NCI-H1694 treated with DMSO at 0.1 percent for 48 hours (cell line): ENCODE data around the gene PDK4.

ENCODE experiments used
- DNase-seq: peaks from one replicate; lab custom pipeline; 2025; lab: John Stamatoyannopoulos, UW

Gene PDK4

DNA sequence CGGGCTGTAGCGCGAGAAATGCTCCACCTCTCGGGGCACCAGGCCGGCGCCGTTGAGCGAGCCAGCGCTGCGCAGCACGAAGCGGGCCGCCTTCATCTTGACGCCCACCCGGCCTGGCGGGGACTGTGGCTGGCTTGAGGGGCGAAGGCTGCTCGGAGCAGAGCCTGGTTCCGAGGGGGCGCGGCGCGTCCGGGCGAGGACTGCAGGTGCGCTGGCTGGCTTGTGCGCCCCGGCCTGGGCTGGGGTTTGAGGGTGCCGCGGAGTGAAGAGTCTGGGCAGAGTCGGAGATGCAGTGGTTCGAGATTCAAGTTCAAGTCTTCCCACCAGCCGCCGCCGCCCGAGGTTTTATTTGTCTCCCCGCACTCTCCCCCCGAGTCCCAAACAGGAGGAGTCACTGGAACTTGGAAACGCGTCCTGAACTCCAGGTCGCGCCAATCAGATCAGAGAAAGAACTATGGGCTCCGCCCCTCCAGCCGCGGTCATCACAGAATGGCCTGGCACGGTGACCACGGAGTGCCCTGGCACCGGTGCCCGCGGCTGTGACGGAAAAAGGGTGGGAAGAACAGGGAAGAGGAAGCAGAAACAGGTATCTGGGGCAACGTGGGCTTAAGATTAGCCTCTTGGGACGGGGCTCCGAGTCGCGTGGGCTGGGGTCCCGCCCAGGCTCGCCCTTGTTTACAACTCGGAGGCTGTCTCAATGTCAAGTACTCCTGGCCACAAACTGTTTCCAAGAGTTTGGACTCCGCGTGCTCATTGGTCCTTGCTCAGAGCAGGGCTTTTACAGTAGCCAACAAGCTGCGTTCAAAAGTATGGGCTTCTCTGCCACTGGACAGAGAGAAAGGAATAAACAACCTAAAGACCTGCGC is at the start of gene PDK4:
PDK4 (minus strand) TSS at position 319 of the 866 bp plus-strand sequence; CDS start at position 96, 223 bp downstream.
- DNase-seq = no peak

DNA sequence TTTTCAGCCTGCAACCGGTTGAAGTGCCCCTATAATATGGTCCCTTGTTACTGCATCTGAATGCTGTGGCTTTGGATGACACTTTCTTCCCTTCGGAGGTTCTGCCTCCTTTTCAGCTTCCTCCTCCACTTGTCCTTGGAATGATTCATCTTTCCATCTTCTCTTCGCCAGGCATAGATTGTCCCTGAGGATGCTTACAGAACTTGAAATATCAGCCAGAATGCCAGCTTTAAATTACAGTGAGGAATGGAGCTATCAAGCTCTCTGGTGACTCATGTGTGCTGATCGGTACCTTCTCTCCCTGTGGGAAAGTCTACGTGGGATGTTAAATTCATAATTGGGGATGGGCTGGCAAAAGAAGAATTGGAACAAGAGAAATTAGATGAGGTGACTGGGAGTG is 45.9 kb upstream of the PDK4 start:
- no peak for DNase-seq

DNA sequence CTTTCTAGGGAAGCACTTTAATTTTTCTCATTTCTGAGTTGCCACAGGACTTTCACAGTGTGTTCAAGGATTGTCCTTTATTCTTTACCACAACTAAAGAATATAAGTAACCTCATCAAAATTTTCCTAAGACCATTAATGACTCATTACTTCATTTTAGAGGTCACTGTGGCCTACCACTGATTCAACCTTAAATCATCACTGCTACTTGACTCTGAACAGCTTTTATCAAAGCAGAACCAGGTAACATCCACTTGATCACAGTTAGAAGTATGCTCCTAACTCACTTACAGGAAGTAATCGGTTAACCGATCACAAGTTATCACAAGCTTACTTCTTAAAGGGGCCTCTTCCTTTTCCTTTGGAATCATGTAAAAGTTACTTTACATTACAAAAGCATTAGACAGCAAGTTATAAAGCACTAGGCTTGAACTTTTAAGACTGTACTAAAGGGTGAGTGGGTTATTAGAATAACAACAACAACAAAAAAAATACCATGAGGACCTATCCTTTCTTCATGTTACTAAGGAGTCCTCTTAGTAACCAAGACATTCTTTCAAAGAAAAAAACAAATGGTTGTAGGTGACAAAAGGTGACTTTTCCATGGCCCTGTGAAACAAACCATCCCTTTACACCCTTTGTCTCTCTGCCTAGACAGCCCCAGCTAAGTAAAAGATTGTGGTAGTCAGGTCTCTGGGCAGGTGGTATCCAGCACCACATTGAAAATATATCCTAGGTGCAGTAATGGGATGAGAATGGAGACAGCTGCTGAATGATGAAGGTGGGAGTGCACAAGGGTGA is 40.0 kb upstream of the PDK4 start:
- DNase-seq = no peak

DNA sequence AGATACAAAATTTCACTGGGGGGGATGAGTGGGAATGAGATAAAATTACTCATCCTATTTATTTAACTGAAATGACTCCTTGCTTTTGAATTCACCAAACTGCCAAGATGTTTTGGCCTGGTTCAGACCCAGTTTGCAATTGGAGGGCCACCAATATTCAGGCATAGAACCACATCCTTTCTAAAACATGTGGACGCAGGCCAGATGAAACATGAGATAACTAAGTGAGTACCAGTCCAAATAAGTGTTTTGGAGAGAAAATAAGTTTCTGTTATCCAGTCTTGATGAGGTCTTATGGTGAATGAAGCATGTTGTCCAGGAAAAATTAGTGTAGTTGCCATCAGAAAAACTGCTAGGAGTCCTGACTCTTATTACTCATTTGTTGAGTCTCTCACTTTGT is 36.3 kb upstream of the PDK4 start:
- no peak for DNase-seq

DNA sequence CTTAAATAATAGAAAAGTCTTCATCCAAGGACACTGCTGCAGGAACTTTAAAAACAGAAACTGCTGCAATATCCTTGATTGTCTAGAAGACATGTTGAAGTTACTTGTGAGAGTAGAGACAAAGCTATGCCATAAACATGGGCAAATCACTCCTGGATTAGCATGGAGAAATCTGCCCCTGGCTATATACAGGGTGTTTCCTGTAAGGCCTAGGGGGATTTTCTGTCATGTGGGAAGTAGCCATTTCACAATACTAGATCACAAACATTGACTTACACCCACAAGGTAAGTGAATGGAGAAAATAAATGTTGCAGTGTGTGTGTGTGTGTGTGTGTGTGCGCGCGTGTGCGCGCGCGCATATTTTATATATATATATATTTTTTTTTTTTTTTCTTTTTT is 35.2 kb upstream of the PDK4 start:
- no peak for DNase-seq

DNA sequence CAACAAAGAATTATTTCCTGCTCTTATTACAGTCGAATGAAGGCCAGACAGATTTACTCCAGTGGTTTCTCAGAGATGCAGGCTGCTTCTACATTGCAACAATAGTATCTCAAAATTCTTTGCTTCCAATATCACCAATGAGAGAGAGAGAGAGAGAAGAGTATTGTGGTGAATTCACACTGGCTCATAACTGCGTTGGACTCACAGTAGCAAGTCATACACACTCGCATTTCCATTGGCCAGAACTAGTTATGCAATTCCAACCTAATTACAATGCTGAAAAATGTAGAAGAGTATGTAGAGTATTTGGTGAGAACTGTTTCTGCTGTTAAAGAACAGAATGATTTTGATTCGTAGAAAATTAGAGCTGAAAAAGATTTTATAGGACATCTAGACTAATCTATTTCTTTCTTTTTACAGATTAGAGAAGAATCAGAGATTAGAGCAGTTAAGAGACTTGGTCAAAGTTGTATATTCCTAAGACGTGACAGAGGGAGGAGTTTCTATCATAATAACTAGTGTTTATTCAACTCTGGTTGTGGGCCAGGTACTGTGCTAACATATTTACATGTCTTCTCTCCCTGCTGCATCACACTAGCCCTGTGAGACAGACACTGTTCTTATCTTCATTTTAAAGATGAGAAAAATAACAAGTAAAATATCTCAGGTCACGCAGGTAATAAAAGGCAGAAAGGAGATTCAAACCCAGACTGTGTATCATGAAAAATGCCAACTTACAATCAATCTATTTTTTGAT is 34.6 kb upstream of the PDK4 start:
- no peak for DNase-seq

DNA sequence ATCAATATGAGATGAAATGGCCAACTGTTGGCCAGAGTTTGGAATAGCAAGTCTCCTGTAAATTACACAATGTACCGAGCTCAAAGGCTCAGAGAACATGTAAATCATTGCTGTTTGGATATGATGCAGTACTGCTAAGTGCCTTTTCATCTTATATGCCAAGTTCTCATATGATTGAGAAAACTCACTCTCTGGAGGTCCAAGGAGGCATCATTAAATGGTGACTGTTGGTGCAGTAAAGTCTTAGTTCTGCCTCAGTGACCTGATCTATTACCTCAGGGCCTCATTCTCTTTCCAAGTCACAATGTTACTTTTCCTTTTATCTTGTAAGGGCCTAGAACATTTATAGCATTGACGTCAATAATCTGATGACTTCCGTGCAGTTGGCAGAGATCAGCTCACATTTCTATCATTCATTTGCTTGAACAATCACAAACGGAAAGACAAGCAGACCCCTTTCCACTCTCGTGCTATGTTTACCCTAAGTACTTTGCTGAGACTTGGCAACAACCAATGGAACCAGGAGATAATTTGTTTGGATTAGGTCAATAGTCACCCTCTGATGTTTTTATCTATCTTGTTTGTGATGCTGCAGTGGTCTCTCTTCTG is 32.6 kb upstream of the PDK4 start:
- DNase-seq = no peak

DNA sequence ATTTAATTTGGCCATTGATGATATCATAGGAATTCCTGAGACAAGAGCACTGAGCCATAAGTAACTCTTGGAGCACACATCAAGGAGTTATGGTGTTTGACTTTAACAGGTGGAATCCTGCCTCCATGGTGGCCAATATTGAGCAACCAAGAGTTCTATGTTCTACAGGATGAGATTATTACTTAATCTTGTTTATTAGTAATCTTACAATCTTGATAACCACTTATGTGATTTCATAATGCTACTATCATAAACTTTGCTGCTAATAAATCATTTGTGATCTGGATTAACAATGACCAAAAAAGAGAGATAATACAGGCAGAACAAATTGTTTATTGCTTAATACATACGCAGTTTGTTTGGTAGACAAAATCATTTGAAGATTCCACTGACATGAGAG is 27.5 kb upstream of the PDK4 start:
- DNase-seq = no peak

DNA sequence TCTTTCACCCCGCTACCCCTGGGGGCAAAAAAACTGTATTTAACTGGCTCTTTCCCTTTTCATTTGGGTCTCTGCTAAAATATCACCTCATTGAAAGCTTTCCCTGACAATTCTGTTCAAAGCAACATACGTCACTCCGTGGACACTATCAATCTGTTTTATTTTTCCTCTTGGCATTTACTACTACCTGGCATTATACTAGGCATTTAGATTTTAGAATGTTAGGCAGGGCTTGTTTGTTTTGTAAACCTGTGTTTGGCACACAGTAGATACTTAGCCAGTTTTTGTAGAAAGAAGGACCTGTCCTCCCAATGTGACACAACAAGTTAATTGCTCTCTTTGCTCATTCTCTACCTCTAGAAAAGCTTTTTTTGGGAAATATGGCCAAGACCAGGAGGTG is 26.5 kb upstream of the PDK4 start:
- DNase-seq = no peak

DNA sequence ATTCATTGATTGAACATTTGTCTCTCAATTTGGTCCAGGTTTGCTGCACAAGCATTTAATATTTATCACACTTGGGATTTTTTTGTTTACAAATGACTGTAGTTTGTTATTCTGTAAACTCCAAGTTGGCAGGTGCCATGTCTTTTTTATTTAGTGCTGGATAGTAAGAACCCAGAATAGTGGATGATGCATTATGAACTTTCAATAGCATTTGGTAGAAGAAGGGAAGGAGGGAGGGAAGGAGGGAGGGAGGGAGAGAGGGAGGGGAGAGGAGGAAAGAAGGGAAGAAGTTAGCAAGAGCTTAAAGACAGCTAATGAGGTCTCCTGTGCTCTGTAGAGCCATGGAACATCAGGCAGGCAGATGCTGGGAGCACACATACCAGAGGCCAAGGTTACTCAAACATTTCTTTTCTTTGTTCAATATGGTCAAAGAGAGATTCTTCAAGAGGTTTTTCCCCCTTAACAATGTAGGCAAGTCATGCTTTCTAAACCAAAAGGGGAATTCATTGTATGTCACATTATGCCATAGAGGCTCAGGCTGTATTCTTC is 25.8 kb upstream of the PDK4 start:
- no peak for DNase-seq

DNA sequence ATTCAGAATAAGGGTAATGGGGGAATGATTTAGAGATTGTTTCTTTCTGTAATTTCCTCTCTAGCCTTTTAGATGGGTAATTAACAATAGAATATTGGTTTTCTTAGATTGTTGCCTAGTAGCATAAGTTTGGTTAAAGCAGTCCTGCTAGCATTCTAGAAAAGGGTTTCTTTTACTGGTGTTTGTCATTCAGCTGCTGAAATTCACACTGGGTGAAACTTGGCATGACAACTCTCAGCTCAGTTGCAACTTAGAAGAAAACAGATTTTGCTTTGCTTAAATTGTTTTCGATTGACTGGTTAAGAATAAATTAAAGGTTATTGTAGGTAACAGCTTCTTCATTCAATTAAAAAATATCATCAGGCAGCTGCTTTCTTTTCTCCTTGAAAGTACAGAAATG is 25.1 kb upstream of the PDK4 start:
- DNase-seq = no peak

DNA sequence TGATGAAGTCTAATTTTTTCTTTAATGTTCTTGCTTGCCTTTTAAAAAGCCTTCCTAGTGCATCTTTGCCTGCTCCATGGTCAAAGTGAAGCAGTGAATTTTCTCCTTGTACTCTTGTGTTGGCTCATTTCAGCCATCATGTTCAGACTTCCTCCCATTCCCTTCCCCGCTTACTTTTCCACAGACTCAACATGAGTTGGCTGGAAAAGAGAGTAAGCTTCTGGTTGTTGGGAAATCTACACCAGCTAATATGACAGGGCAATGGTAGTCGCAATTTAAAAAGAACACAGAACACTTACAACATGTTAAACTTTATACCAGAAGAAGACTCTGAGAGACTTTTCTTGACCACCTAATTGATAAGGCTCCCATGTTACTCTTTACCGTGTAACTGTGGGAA is 24.3 kb upstream of the PDK4 start:
- DNase-seq = no peak

DNA sequence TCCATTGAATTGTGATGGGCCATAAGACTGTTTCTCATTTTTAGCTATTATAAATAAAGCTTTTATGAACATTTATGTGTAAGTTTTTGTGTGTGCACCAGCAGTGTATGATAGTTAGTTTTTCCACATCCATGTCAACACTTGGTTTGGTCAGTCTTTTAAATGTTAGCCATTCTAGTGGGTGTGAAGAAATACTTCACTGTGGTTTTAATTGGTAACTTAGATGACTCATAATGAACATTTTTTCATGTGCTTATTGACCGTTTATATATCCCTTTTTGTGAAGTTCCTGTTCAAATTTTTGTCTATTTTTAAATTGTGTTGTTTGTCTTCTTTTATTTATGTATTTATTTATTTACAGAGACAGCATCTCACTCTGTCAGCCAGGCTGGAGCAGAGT is 23.6 kb upstream of the PDK4 start:
- no peak for DNase-seq

DNA sequence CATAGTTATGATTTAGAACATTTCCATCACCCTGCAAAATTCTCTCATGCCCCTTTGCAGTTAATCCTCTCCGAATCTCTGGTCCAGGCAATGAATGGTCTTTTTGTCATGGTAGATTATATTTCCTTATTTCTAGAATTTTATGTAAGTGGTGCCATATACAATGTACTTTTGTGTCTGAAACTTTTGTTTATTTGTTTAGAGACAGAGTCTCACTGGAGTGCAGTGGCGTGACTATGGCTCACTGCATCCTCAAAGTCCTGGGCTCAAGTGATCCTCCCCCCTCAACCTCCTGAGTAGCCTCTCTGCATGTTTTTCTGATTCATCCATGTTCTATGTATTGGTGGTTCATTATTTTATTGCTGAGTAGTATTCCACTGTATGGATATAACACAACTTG is 23.2 kb upstream of the PDK4 start:
- no peak for DNase-seq

DNA sequence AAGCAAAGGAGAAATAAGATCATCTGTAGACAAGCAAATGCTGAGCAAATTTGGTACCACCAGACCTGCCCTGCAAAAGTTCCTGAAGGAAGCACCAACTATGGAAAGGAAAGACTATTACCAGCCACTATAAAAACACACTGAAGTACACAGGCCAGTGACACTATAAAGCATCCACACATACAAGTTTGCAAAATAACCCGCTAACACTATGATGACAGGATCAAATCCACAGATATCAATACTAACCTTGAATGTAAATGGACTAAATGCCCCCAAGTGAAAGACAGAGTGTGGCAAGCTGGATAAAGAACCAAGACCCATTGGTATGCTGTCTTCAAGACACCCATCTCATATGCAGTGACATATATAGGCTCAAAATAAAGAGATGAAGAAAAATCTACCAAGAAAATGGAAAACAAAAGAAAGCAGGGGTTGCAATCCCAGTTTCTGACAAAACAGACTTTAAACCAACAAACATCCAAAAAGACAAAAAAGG is 18.2 kb upstream of the PDK4 start:
- no peak for DNase-seq

DNA sequence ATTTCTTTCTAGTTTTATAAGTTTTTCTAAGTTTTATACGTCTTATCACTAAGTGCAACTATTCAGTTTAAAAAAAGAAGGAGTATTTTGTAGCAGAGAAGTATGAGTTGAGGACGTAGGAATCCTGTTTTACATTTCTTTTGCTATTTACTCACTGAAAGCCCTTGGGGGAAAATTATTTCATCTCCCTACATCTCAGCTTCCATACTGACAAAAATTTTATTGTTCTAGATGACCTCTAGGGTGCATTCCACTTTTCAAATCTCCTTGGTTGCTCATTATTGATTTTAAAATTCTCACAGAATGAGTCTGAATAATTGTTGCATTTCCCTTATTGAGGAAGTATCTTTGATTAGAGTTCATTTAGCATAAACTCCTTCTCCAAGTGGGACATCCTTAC is 14.9 kb upstream of the PDK4 start:
- DNase-seq = no peak

DNA sequence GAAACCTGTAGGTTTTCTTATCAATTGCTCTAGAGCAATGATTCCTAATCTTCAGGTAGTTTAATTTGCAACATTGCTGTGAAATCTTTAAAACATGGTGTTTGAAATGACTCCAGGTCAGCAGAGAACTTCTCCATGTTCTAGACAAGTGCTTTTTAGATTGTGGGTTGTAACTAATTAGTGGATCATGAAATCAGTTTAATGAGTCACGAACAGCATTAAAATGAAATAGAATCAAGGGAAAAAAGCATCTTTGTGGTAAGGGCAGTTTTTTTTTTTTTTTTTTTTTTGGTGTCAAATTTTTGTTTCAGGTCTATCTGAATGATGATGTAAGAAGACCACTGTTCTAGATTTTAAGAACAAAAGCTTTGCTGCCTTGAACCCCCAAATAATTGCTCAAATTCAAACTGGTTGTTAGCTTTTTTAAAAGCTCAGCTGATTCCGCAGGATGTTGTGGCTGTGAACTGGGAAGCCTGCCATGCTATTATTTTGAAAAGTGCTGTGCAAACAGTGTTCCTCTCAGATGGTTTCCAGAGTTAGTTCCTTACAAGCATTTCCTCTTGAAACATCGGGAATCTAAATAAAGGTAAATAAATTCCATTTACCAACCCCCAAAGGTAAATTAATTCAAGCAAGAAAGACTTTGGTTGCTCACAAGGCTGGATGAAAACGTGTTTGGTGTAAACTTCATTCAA is 13.1 kb upstream of the PDK4 start:
- DNase-seq = no peak

DNA sequence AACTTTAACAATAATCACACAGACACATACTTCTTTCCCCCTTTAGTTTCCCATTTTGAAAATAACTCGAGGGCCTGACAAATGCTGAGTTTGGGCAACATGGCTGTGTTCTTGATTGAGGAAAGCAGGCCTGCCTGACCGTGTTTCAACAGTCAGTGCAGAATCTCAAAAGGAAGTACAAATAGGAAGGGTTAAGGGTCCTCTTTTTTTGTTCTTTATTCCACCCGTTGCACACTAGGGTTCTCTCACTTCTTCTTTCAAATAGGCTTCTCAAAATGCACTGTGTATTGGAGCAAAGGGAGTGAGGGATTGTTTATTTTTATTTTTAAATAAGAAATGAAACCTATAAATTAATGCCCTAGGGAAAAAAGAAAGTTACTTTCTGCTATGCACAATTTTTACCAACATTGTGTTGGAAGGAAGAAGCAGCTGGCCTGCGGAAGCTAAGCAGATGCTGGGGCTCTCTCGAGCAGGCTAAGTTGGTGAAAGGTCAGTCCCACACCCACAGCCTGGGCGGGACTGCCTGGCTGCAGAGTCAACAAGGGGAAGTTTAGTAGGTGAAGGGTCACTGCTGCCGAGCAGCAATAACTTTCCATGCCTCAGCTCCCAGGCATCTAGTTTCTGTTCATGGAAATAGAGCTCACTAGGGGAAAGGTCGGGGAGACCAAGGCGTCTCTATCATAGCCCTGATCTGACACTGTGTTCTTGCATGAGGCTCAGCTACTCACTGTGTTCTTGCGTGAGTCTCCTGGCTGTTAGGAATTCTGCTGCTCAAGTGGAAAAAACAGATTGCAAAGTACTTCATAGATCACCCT is 12.2 kb upstream of the PDK4 start:
- DNase-seq = no peak

DNA sequence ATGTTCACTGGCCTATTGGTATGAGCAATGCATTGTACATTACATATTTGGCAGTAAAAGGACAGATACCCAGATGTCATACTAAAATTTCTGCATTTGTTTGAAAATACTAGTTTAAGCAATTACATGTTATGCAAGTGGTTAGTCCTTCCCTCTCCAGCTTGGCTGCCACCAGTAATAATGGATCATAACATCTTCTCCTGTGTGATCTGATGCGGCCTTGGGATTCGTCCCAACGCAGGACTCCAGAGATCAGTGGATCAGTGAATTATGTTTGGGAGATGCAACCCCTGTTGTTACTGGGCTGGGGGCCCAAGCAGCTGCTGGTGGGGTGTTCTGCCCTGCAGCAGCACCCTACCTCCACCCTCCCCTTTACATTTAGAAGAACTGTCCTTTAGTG is 11.2 kb upstream of the PDK4 start:
- no peak for DNase-seq

DNA sequence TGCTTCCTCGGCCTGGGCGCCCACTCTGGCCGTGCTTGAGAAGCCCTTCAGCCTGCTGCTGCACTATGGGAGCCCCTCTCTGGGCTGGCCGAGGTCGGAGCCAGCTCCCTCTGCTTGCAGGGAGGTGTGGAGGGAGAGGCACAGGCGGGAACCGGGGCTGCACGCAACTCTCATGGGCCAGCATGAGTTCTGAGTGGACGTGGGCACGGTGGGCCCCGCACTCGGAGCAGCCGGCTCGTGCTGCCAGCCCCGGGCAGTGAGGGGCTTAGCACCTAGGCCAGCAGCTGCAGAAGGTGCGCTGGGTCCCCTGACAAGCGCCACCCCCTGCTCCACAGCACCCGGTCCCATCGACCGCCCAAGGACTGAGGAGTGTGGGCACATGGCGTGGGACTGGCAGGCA is 9.0 kb upstream of the PDK4 start:
- no peak for DNase-seq
